Kidney (tissue), 22 donors: ENCODE results near the gene BST1. TPM values are rescaled to one million over a fixed set of nuclear protein-coding genes. Genes with fewer than 3 reads are reported as not detected.

ENCODE experiments used
- DNase-seq, 5 donors: peaks; one replicate each; pipeline ENCODE4 v3.0.0-alpha.2; 2013 to 2020
- FAIRE-seq: peaks from 2 replicates; lab custom pipeline; 2012; peaks lifted over from hg19 to GRCh38; lab: Jason Lieb, UNC
- H3K27ac ChIP-seq, 2 donors: one replicate each; pipeline ENCODE4 v1.7.0; 2013; ENCODE audit warnings: low read depth in 2 of 2, low read length in 2 of 2, inconsistent platforms in 1 of 2
- H3K27me3 ChIP-seq: one replicate; pipeline ENCODE4 v1.7.1; 2013; ENCODE audit warnings: low read length, inconsistent platforms; ENCODE audit not compliant: control insufficient read depth, insufficient read depth
- H3K36me3 ChIP-seq, 3 donors: one replicate each; pipeline versions ENCODE4 v1.7.0 to v1.7.1; 2013; ENCODE audit warnings: low read length in 3 of 3, control low read depth in 1 of 3, inconsistent platforms in 1 of 3; ENCODE audit not compliant: insufficient read depth in 3 of 3, control insufficient read depth in 2 of 3
- H3K4me1 ChIP-seq, 3 donors: one replicate each; pipeline versions ENCODE4 v1.7.0 to v1.7.1; 2013; ENCODE audit warnings: low read length in 3 of 3, inconsistent platforms in 1 of 3, low read depth in 1 of 3; ENCODE audit not compliant: control insufficient read depth in 2 of 3, insufficient read depth in 2 of 3
- H3K4me3 ChIP-seq, 3 donors: one replicate each; pipeline versions ENCODE4 v1.7.0 to v1.8.1; 2013; ENCODE audit warnings: low read length in 3 of 3, control low read depth in 1 of 3, inconsistent platforms in 1 of 3
- H3K9ac ChIP-seq, 3 donors: one replicate each; pipeline versions ENCODE4 v1.7.0 to v1.7.1; 2013; ENCODE audit warnings: low read length in 3 of 3, control low read depth in 1 of 3, inconsistent platforms in 1 of 3
- H3K9me3 ChIP-seq, 3 donors: one replicate each; pipeline versions ENCODE4 v1.7.0 to v1.7.1; 2013; ENCODE audit warnings: low read length in 3 of 3, control low read depth in 1 of 3, inconsistent platforms in 1 of 3; ENCODE audit not compliant: control insufficient read depth in 2 of 3, insufficient read depth in 1 of 3
- CTCF ChIP-seq: IDR thresholded peaks from 3 replicates; pipeline ENCODE4 v1.5.1; 2012; ENCODE audit warnings: mild to moderate bottlenecking, moderate library complexity, borderline replicate concordance; ENCODE audit not compliant: insufficient read depth; ENCODE audit errors: extremely low read depth
- intact Hi-C: fragments of 100-400 bp; cut with DNase I; formaldehyde crosslinking; loops from one replicate; pipeline ENCODE4 v1.11.1; 2022
- long read RNA-seq, 10 donors: library from polyadenylated mRNA in 1 of 10; unstranded in 1 of 10; transcript quantifications; one replicate each; pipeline ENCODE4 v2.0.0 and lab custom pipeline, GENCODE V29; 2021 to 2026
- polyA plus RNA-seq: library from polyadenylated mRNA; stranded (reverse); fragments of 350-450 nt; fragmentation: Illumina TruSeq; extraction: RNeasy Lipid Tissue Mini Kit (QIAGEN cat#74804); gene quantifications from one replicate; pipeline ENCODE4 v1.2.3, GENCODE V29; 2014; ENCODE audit warnings: low read depth, low replicate concordance; ENCODE audit not compliant: insufficient read depth
- total RNA-seq: library from RNA; stranded (reverse); fragmentation: NEBNext Ultra II Directional; extraction: Animal tissue kit (Norgen Biotek cat#: 25700); gene quantifications from one replicate; pipeline ENCODE4 v1.2.1, GENCODE V29; 2021
- donor health status: control.
- donor health status: control.
- donor health status: control.
- donor health status: control.
- donor health status: control.
- donor health status: DM: yes; HTN: yes; CAD: no.
- donor health status: Normal renal cell carcinoma (clear cell type).

BST1 gene
- total RNA-seq (5.3 TPM), polyA plus RNA-seq (19.0 TPM)
- long read RNA-seq, donor 1, partial matches to known transcripts, result 5 of 7 reads
- long read RNA-seq, donor 1, other reads (novel, unspliced or antisense), result 0 of 7 reads
- long read RNA-seq, donor 2, partial matches to known transcripts, result 10 of 11 reads
- long read RNA-seq, donor 2, other reads (novel, unspliced or antisense), result 0 of 11 reads
- long read RNA-seq, donor 3, transcript BST1-201 (9 exons, 1,480 nt), result major isoform, 5 of 23 reads
- long read RNA-seq, donor 3, partial matches to known transcripts, result 18 of 23 reads
- long read RNA-seq, donor 3, other reads (novel, unspliced or antisense), result 0 of 23 reads
- long read RNA-seq, donor 4, transcript BST1-201 (9 exons, 1,480 nt), result major isoform, 8 of 8 reads
- long read RNA-seq, donor 4, partial matches to known transcripts, result 0 of 8 reads
- long read RNA-seq, donor 4, other reads (novel, unspliced or antisense), result 0 of 8 reads
- long read RNA-seq, donor 5, partial matches to known transcripts, result 0 of 1 reads
- long read RNA-seq, donor 5, other reads (novel, unspliced or antisense), result 0 of 1 reads
- long read RNA-seq, donor 6, partial matches to known transcripts, result 0 of 2 reads
- long read RNA-seq, donor 6, other reads (novel, unspliced or antisense), result 0 of 2 reads
- long read RNA-seq, donor 7, partial matches to known transcripts, result 0 of 1 reads
- long read RNA-seq, donor 7, other reads (novel, unspliced or antisense), result 0 of 1 reads
- long read RNA-seq, donor 8, partial matches to known transcripts, result 0 of 3 reads
- long read RNA-seq, donor 8, other reads (novel, unspliced or antisense), result 0 of 3 reads
- long read RNA-seq, donor 9, result 0 reads
- long read RNA-seq, donor 10, result 0 reads

- H3K4me1 ChIP-seq, result peaks cover 0 to 3% (median 2%) of the 10 kb centered on the region in 3 donors
- H3K27me3 ChIP-seq, result no peaks in the 10 kb centered on the region
- peak within 1 kb of the TSS in 1 of 2 donors; percentile 24 for H3K27ac ChIP-seq
- DNase-seq (peak; percentile 74 to 87 (median 80)), FAIRE-seq (no peak)
- intact Hi-C loops, result no loop called here
- peak within 1 kb of the TSS; percentile 2 to 53 (median 53) for H3K9ac ChIP-seq
- no peaks in the 10 kb centered on the region for H3K36me3 ChIP-seq
- no peaks in the 10 kb centered on the region for H3K9me3 ChIP-seq
- H3K4me3 ChIP-seq, result peak within 1 kb of the TSS; percentile 55 to 66 (median 61)
- TF ChIP-seq CTCF, result no peak
Measured at GRCh38 chr4:15702941-15703403, at the start of gene BST1. BST1 (plus strand) TSS chr4:15703065; CDS start chr4:15703145, 80 bp downstream.

- peak overlapping the region; percentile 82 to 86 (median 84) for H3K4me3 ChIP-seq
- DNase-seq (no peak), FAIRE-seq (no peak)
- H3K27ac ChIP-seq, result peak overlapping the region; percentile 91 to 95
- intact Hi-C loops, result no loop called here
- TF ChIP-seq CTCF, result no peak
- H3K27me3 ChIP-seq, result no peaks in the 10 kb centered on the region
- H3K9me3 ChIP-seq, result no peaks in the 10 kb centered on the region
- peaks cover 4 to 27% (median 14%) of the 10 kb centered on the region in 3 donors for H3K4me1 ChIP-seq
- H3K36me3 ChIP-seq, result no peaks in the 10 kb centered on the region
- peak overlapping the region; percentile 79 to 84 (median 79) for H3K9ac ChIP-seq
Measured at GRCh38 chr4:15653420-15653819, 49.4 kb upstream of the BST1 start.

- intact Hi-C loops, result no loop called here
- Histone ChIP-seq H3K4me3 (peak overlapping the region; percentile 82 to 86 (median 84)), H3K4me1 (peaks cover 4 to 27% (median 12%) of the 10 kb centered on the region in 3 donors), H3K27me3 (no peaks in the 10 kb centered on the region), H3K36me3 (no peaks in the 10 kb centered on the region), H3K9me3 (no peaks in the 10 kb centered on the region), H3K9ac (peak overlapping the region; percentile 79 to 84 (median 79)), H3K27ac (peak overlapping the region; percentile 91 to 95)
- no peak for TF ChIP-seq CTCF
- no peak for FAIRE-seq
- peak; percentile 23 to 74 (median 48) for DNase-seq
Measured at GRCh38 chr4:15653864-15654592, 48.8 kb upstream of the BST1 start.
